SHP77 treated with DMSO at 0.1 percent for 48 hours (cell line): ENCODE results near the gene SEPTIN7.

Experiments used
- DNase-seq: peaks from one replicate; lab custom pipeline; 2025; lab: John Stamatoyannopoulos, UW

SEPTIN7 gene

DNA sequence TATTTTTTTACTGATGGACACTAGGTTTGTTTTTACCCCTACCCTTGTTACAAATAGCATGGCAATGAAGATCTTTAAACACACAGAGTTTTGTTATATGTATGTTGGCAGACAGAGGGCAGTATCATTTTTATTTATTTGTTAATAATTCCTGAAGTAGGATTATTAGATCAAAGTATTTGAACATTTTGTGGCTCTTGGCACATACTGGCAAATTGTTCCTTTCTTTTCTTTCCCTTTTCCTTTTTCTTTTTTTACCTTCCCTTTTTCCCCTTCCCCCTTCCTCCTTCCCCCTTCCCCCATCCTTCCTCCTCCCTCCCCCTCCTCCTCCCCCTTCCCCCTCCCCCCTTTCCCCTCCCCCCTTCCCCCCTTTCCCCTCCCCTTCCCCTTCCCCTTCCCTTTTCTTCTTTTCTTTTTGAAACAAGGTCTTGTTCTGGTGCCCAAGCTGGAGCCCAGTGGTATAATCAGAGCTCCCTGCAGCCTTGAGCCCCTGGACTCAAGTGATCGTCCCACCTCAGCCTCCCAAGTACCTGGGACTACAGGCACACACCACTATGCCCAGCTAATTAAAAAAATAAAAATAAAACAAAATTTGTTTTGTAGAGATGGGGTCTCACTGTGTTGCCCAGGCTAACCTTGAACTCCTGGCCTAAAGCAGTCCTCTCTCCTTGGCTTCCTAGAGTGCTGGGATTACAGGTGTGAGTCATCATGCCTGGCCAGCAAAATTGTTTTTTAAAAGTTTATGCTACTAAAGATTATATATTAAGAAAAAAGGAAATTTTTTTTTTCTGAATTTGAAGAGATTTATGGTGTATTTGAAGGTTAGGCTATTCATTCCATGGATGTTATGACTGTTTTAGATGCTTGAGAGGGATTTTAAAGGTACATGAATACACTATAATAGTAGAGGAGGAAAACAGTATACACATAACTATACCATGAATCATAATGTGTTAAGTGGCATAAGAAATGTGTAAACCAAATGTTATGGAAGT is 39.3 kb downstream of the SEPTIN7 start:
- DNase-seq: no peak

DNA sequence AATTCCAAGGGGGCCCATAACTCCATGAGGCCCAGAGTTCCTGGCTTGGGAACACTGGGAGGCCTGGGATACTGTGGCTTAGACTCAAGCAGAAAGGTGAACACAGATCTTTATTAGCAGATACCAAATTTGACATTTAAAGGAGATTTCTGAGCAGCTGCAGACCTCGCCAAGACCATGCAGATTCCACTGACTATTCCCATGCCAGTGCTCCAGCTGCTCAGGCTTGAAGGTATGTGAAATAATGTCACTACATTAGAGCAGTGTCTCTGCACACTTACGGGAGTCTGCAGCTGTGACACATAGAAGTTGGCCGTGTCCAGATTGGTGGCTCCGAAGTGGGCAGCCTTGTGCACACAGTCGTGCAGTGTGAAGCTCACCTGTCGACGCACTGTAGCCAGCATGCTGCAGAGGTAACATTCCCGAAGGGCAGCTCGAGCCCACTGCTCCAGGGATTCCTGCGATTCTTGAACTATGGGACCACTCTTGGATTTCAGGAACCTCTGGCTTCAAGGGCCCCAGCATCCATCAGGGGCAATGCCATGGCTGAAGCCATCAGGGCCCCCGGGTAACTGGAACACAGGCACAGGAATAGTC is 46.1 kb downstream of the SEPTIN7 start:
- no peak for DNase-seq

DNA sequence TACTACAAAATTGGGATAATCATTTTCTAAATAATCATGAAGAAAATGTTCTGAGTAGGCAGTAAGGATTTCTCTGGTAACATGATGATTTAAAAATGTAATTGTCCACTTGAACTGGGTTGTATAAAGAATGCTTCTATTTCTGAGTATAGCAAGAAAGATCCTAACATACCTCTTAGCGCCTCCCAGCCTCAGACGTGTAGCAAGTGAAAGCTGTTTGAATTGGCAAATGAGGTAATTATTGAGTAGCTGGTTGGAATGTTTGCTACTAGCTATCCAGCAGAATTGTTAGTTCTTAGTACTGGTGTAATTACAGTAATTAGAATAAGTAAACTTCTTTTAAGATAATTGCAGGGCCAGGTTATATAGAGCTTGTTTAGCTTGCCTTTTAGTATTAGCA is 47.9 kb downstream of the SEPTIN7 start:
- no peak for DNase-seq

DNA sequence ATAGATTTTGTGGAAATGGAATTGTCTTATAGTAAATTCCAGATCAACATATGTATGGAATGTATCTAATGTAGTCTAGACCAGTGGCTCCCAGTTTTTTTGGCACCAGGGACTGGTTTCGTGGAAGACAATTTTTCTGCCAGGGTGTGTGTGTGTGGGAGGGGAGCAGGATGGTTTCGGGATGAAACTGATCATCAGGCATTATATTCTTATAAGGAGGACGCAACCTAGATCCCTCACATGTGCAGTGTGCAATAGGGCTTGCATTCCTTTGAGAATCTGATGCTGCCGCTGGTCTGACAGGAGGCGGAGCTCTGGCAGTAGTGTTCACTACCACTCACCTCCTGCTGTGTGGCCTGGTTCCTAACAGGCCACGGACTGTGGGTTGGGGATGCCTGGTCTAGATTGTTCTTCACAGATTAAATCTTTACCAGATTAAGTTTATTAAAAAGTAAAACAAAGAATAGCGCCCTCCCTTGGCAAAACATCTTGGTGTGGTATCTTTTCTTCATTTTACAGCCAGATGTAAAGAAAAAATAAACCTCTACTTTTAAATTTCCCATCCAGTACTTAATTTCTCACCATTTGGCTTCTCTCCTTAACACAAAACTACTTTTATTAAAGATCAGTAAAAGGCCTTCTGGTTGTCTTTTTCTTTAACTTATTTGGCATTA is 48.4 kb downstream of the SEPTIN7 start:
- DNase-seq: no peak

DNA sequence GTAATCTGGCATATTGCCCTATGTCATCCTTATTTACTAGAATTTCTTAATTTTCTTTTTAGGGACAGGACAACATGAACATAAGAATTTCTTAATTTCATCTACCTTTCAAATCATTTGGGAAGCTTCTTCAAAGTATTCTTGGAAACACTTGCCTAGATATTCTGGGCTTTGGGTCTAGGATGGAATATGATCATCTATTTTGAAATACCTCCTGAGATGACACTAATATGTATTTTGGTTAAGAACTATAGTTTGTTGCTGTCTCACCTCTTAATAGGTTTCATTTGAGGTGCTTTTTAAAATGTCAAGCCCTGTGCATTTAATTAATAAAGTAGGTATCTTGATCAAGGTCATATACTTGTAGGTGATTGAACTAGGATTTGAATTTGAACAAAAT is 49.1 kb downstream of the SEPTIN7 start:
- no peak for DNase-seq
